Duodenal mucosa (tissue), 2 donors: ENCODE measurements around the gene ZNF771.
"Not testable (repeated sequence)": the region's sequence is repeated elsewhere in the genome, so short reads cannot be mapped to it uniquely, and the experiment has no call there.

Experiments used
- H3K27ac ChIP-seq: one replicate; pipeline ENCODE4 v1.7.0; 2013; ENCODE audit warnings: low read depth, low read length
- H3K27me3 ChIP-seq, 2 donors: one replicate each; pipeline ENCODE4 v1.7.0; 2013; ENCODE audit warnings: low read length in 2 of 2, control low read depth in 1 of 2; ENCODE audit not compliant: insufficient read depth in 2 of 2, control insufficient read depth in 1 of 2
- H3K36me3 ChIP-seq, 2 donors: one replicate each; pipeline ENCODE4 v1.7.0; 2013; ENCODE audit warnings: low read length in 2 of 2, control low read depth in 1 of 2; ENCODE audit not compliant: insufficient read depth in 2 of 2, control insufficient read depth in 1 of 2
- H3K4me1 ChIP-seq, 2 donors: one replicate each; pipeline ENCODE4 v1.7.0; 2013; ENCODE audit warnings: low read length in 2 of 2, control low read depth in 1 of 2; ENCODE audit not compliant: insufficient read depth in 2 of 2, control insufficient read depth in 1 of 2
- H3K4me3 ChIP-seq, 2 donors: one replicate each; pipeline ENCODE4 v1.7.0; 2013; ENCODE audit warnings: low read length in 2 of 2, low read depth in 1 of 2
- H3K9ac ChIP-seq, 2 donors: one replicate each; pipeline ENCODE4 v1.7.0; 2013; ENCODE audit warnings: low read length in 2 of 2, low read depth in 1 of 2
- H3K9me3 ChIP-seq, 2 donors: one replicate each; pipeline ENCODE4 v1.7.0; 2013; ENCODE audit warnings: low read length in 2 of 2, control low read depth in 1 of 2; ENCODE audit not compliant: control insufficient read depth in 1 of 2

The ZNF771 gene

DNA sequence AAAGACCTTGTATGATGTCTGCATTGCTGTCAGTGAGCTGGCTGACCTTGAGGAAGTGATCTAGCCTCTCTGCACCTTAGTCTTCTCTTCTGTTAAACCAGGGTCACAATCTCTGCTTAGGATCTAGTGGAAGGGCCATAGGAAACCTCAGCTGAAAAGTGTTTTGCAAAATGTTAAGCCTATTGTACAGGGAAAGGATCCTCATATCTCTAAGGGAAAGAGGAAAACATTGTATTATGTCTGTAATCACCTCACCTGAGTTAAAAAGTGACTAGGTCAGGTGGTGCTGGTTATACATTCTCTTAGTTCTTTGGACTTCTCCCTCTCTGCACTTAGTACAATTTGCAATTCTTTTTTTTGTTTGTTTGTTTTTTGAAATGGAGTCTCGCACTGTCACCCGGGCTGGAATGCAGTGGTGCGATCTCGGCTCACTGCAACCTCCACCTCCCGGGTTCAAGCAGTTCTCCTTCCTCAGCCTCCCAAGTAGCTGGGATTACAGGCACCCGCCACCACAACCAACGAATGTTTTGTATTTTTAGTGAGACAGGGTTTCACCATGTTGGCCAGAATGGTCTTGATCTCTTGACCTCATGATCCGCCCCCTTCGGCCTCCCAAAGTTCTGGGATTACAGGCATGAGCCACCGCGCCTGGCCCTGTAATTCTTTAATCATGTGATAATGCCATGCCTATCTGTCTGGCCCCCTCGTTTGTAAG is 40.3 kb downstream of the ZNF771 start:
- Histone ChIP-seq H3K36me3 (peaks cover 0 to 4% of the 10 kb centered on the region in 2 donors), H3K4me1 (peaks cover 43 to 48% of the 10 kb centered on the region in 2 donors), H3K9ac (peak overlapping the region; percentile 25 to 36), H3K27me3 (no peaks in the 10 kb centered on the region), H3K27ac (peak overlapping the region; percentile 71), H3K9me3 (no peaks in the 10 kb centered on the region), H3K4me3 (peak overlapping the region in 1 of 2 donors; percentile 37)

- H3K9ac ChIP-seq = no peak overlapping the region
- peaks cover 44 to 55% of the 10 kb centered on the region in 2 donors for H3K4me1 ChIP-seq
- H3K27ac ChIP-seq = no peak overlapping the region
- peaks cover 0 to 4% of the 10 kb centered on the region in 2 donors for H3K36me3 ChIP-seq
- no peak overlapping the region for H3K4me3 ChIP-seq
- H3K9me3 ChIP-seq = no peaks in the 10 kb centered on the region
- H3K27me3 ChIP-seq = no peaks in the 10 kb centered on the region
Observed at GRCh38 chr16:30449116-30449435, 41.7 kb downstream of the ZNF771 start.

DNA sequence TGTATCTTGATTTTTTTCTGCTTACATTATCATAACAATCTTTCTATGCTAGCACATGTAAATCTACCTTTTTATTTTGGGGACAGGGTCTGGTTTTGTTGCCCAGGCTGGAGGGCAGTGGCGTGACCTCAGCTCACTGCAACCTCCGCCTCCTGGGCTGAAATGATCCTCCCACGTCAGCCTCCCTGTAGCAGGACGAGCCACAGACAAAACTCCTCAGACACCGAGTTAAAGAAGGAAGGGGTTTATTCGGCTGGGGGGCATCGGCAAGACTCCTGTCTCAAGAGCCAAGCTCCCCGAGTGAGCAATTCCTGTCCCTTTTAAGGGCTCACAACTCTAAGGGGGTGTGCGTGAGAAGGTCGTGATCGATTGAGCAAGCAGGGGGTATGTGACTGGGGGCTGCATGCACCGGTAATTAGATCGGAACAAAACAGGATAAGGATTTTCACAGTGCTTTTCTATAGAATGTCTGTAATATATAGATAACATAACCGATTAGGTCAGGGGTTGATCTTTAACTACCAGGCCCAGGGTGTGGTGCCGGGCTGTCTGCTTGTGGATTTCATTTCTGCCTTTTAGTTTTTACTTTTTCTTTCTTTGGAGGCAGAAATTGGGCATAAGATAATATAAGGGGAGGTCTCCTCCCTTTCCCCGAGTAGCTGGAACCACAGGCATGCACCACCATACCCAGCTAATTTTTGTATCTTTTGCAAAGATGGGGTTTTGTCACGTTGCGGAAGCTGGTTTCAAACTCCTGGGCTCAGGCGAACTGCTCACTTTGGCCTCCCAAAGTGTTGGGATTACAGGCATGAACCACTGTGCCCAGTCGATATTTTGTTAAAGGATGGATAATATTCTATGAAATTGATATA is 45.5 kb downstream of the ZNF771 start:
- H3K9me3 ChIP-seq, H3K9ac ChIP-seq, H3K36me3 ChIP-seq, H3K4me3 ChIP-seq, H3K27me3 ChIP-seq, H3K27ac ChIP-seq: not testable (repeated sequence)
- H3K4me1 ChIP-seq = peaks cover 42 to 46% of the 10 kb centered on the region in 2 donors

DNA sequence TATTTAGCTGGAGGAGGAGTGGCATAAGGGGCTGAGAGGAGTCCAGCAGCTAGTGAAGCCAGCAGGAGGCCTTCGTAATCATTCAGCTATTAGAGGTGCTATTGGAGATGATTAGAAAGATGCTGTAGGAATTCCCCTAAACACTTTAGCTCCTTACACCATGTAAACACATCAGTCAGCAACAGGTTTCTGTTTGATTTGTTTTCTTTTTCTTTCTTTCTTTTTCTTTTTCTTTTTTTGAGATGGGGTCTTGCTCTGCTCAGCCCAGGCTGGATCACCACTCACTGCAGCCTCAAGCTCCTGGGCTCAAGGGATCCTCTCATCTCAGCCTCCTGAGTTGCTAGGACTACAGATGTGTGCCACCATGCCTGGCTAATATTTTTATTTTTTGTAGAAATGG is 48.9 kb downstream of the ZNF771 start:
- Histone ChIP-seq H3K27me3 (no peaks in the 10 kb centered on the region), H3K9me3 (no peaks in the 10 kb centered on the region), H3K4me3 (no peak overlapping the region), H3K9ac (no peak overlapping the region), H3K27ac (no peak overlapping the region), H3K4me1 (peaks cover 38 to 44% of the 10 kb centered on the region in 2 donors), H3K36me3 (no peaks in the 10 kb centered on the region)

GRCh38 chr16:30457256-30457655 is 49.9 kb downstream of the ZNF771 start:
- H3K9me3 ChIP-seq = no peaks in the 10 kb centered on the region
- no peak overlapping the region for H3K9ac ChIP-seq
- H3K36me3 ChIP-seq = no peaks in the 10 kb centered on the region
- H3K27me3 ChIP-seq = no peaks in the 10 kb centered on the region
- H3K27ac ChIP-seq = no peak overlapping the region
- peaks cover 36 to 42% of the 10 kb centered on the region in 2 donors for H3K4me1 ChIP-seq
- H3K4me3 ChIP-seq = no peak overlapping the region

- Histone ChIP-seq H3K27ac (no peak overlapping the region), H3K27me3 (no peaks in the 10 kb centered on the region), H3K4me1 (peaks cover 31 to 37% of the 10 kb centered on the region in 2 donors), H3K9ac (no peak overlapping the region), H3K9me3 (no peaks in the 10 kb centered on the region), H3K4me3 (no peak overlapping the region), H3K36me3 (no peaks in the 10 kb centered on the region)
Observed at GRCh38 chr16:30457743-30458560, 50.5 kb downstream of the ZNF771 start.

DNA sequence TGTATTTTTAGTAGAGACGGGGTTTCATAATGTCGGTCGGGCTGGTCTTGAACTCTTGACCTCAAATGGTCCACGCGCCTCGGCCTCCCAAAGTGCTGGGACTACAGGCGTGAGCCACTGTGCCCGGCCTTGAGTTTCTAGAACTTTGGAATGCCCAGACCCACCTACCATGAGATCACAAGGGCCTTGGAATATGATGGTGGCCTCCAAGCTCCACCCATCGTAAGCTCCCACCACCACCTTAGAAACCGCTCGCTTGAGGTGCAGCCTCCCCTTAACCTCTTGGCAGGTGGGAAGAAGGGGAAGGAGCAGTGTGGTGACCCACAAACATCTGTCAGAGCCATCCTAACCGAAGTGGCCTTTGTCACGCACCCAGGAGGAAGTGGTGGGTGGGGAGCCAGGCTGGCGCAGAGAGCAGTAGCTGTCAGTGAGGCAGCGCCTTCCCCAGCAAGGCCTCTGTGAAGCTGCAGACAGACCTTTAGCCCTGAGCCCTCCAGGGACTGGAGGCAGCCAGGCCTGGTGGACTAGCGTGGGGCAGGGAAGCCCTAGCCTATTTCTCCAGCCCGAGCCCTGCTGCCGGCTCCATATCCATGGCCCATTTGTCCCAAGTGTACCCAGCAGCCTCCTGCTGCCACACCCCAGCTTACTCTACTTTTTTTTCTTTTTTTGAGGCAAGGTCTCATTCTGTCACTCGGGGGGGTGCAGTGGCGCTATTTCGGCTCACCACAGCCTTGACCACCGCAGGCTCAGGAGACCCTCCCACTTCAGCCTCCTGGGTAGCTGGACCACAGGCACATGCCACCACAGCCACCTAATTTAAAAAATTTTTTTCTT is 51.4 kb downstream of the ZNF771 start:
- H3K4me1 ChIP-seq = peaks cover 25 to 31% of the 10 kb centered on the region in 2 donors
- H3K4me3 ChIP-seq = peak overlapping the region; percentile 36 to 44
- H3K27me3 ChIP-seq = no peaks in the 10 kb centered on the region
- no peak overlapping the region for H3K27ac ChIP-seq
- peak overlapping the region in 1 of 2 donors; percentile 47 for H3K9ac ChIP-seq
- no peaks in the 10 kb centered on the region for H3K9me3 ChIP-seq
- H3K36me3 ChIP-seq = no peaks in the 10 kb centered on the region

- H3K4me3 ChIP-seq = no peak overlapping the region
- H3K27ac ChIP-seq = no peak overlapping the region
- no peaks in the 10 kb centered on the region for H3K9me3 ChIP-seq
- H3K36me3 ChIP-seq = no peaks in the 10 kb centered on the region
- no peak overlapping the region for H3K9ac ChIP-seq
- no peaks in the 10 kb centered on the region for H3K27me3 ChIP-seq
- H3K4me1 ChIP-seq = peaks cover 18 to 25% of the 10 kb centered on the region in 2 donors
Observed at GRCh38 chr16:30459456-30459855, 52.0 kb downstream of the ZNF771 start.

DNA sequence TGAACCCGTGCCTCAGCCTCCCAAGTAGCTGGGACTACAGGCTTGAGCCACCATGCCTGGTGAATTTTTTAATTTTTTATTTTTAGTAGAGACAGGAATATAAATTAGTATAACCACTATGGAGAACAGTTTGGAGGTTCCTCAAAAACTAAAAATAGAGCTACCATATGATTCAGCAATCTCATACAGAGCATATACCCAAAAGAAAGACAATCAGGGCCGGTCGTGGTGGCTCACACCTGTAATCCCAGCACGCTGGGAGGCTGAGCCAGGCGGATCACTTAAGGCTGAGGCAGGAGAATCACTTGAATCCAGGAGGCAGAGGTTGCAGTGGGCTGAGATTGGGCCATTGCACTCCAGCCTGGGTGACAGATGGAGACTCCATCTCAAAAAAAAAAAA is 54.0 kb downstream of the ZNF771 start:
- not testable (repeated sequence) for H3K27ac ChIP-seq

More for the DNA sequence above, 54.0 kb downstream of the ZNF771 start:
- not testable (repeated sequence) for H3K4me3 ChIP-seq, H3K9me3 ChIP-seq, H3K27me3 ChIP-seq, H3K9ac ChIP-seq, H3K36me3 ChIP-seq
- peaks cover 12 to 20% of the 10 kb centered on the region in 2 donors for H3K4me1 ChIP-seq
